ENCODE data around the gene KCNC3.

The KCNC3 gene

GRCh38 chr19:50327013-50327412, 2.2 kb downstream of the KCNC3 start:
- no peak for DNase-seq

GRCh38 chr19:50326101-50326664, 3.0 kb downstream of the KCNC3 start:
- DNase-seq = no peak

- peak; percentile 70 for DNase-seq
Measured at GRCh38 chr19:50325310-50326100, 3.7 kb downstream of the KCNC3 start.

- DNase-seq = no peak
Measured at GRCh38 chr19:50324331-50324730, 4.8 kb downstream of the KCNC3 start.

- DNase-seq = no peak
Measured at GRCh38 chr19:50323782-50324133, 5.4 kb downstream of the KCNC3 start.

GRCh38 chr19:50322931-50323781, 6.0 kb downstream of the KCNC3 start:
- no peak for DNase-seq

- DNase-seq = no peak
Measured at GRCh38 chr19:50322234-50322633, 6.9 kb downstream of the KCNC3 start.

- no peak for DNase-seq
Measured at GRCh38 chr19:50321831-50322230, 7.3 kb downstream of the KCNC3 start.

- no peak for DNase-seq
Measured at GRCh38 chr19:50320596-50320995, 8.6 kb downstream of the KCNC3 start.

GRCh38 chr19:50320051-50320450, 9.1 kb downstream of the KCNC3 start:
- DNase-seq = no peak

- no peak for DNase-seq
Measured at GRCh38 chr19:50319156-50319555, 10.0 kb downstream of the KCNC3 start.

- DNase-seq = no peak
Measured at GRCh38 chr19:50318438-50318837, 10.7 kb downstream of the KCNC3 start.

GRCh38 chr19:50317115-50317514, 12.1 kb downstream of the KCNC3 start:
- no peak for DNase-seq

GRCh38 chr19:50315773-50316448, 13.3 kb downstream of the KCNC3 start:
- no peak for DNase-seq

- no peak for DNase-seq
Measured at GRCh38 chr19:50314724-50315708, 14.2 kb downstream of the KCNC3 start.

GRCh38 chr19:50313812-50314536, 15.2 kb downstream of the KCNC3 start:
- no peak for DNase-seq

GRCh38 chr19:50312967-50313811, 16.0 kb downstream of the KCNC3 start:
- no peak for DNase-seq

GRCh38 chr19:50311723-50312635, 17.2 kb downstream of the KCNC3 start:
- DNase-seq = no peak

All from central memory CD4-positive, alpha-beta T cell (primary cell).